Measurements from ENCODE around the gene ERBB4.

DNA sequence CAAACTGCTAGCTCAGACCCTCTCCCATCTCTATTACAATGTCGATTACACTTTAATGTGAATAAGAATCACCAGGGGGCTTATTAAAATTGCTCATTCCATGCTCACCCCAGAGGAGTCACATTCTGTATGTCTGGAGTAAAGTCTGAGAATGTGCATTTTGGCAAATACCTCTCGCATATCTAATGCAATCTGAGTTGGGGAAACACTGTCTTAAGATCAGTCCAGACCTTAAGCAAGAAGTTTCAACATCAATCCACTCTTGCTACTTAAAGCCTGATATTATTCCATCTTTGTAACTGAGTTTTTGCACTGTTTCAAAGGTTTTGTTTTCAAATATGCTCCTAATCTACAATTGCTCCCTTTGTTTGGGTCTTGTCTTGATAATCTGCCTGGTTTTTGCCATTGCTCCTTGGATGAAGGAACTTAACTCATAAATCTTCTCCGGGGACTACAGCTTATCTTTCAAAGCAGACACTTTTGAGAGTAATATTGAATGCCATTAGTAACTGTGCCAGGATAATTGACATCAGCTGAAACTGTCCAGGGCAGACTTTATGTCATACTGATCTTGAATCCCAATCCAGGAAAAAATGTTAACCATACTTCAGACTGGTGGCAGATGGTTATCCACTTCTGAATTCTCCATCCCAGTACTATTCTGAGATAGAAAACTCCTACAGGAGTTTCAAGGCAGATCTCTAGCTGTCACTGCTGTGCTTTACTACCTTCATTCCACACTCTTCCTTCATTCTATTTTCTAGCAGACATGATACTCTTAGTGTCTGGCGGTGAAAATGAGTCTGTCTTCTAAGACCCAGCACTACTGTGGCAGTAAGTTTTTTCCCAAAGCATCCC is 200.9 kb downstream of the ERBB4 start:
- TF ChIP-seq RAD21 (conservative IDR thresholded peaks at IDR 0.05 in 1 of 2, IDR thresholded peaks at IDR 0.05 in 1 of 2) (no peak), ZFP36 (IDR thresholded peaks at IDR 0.05; ENCODE audit: borderline replicate concordance, partially characterized antibody) (no peak), EP300 (IDR thresholded peaks at IDR 0.05) (no peak), TFCP2L1 (CRISPR knock-in tag; IDR thresholded peaks at IDR 0.05) (no peak), HDAC2 (IDR thresholded peaks at IDR 0.05) (no peak), SMC3 (IDR thresholded peaks at IDR 0.05) (no peak), PHF8 (IDR thresholded peaks at IDR 0.05; ENCODE audit: borderline replicate concordance, low read depth) (no peak)
- TF ChIP-seq, protein P1, sequence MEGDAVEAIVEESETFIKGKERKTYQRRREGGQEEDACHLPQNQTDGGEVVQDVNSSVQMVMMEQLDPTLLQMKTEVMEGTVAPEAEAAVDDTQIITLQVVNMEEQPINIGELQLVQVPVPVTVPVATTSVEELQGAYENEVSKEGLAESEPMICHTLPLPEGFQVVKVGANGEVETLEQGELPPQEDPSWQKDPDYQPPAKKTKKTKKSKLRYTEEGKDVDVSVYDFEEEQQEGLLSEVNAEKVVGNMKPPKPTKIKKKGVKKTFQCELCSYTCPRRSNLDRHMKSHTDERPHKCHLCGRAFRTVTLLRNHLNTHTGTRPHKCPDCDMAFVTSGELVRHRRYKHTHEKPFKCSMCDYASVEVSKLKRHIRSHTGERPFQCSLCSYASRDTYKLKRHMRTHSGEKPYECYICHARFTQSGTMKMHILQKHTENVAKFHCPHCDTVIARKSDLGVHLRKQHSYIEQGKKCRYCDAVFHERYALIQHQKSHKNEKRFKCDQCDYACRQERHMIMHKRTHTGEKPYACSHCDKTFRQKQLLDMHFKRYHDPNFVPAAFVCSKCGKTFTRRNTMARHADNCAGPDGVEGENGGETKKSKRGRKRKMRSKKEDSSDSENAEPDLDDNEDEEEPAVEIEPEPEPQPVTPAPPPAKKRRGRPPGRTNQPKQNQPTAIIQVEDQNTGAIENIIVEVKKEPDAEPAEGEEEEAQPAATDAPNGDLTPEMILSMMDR (IDR thresholded peaks at IDR 0.05) = no peak
